GM12801 (cell line): ENCODE results near the gene PRKCA.

Source experiments
- TF ChIP-seq, protein P1 (sequence below): IDR thresholded peaks from one replicate; pipeline ENCODE4 v1.5.1; 2011; ENCODE audit warnings: control low read depth; ENCODE audit not compliant: insufficient read length; ENCODE audit errors: extremely low read depth

The PRKCA gene

DNA sequence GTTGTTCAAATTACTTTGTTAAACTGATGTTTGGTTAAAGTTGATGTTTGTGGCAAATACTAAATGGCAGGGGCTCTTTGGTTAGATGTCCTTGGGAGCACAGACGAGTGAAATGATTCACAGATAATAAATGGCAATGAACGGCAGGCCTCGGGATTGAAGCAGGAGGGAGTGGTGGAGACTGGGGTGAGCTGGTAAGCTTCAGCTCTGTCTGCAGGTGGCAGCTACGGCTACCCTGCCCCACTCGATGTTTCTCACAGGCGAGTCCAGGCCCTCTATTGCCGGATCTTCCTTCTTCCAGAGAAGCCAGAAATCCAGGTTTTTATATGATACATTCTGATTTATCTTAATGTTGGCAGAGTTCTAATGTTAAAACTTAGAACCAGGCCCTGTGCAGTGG, 387.8 kb downstream of the PRKCA start:
- TF ChIP-seq, protein P1, sequence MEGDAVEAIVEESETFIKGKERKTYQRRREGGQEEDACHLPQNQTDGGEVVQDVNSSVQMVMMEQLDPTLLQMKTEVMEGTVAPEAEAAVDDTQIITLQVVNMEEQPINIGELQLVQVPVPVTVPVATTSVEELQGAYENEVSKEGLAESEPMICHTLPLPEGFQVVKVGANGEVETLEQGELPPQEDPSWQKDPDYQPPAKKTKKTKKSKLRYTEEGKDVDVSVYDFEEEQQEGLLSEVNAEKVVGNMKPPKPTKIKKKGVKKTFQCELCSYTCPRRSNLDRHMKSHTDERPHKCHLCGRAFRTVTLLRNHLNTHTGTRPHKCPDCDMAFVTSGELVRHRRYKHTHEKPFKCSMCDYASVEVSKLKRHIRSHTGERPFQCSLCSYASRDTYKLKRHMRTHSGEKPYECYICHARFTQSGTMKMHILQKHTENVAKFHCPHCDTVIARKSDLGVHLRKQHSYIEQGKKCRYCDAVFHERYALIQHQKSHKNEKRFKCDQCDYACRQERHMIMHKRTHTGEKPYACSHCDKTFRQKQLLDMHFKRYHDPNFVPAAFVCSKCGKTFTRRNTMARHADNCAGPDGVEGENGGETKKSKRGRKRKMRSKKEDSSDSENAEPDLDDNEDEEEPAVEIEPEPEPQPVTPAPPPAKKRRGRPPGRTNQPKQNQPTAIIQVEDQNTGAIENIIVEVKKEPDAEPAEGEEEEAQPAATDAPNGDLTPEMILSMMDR = no peak

DNA sequence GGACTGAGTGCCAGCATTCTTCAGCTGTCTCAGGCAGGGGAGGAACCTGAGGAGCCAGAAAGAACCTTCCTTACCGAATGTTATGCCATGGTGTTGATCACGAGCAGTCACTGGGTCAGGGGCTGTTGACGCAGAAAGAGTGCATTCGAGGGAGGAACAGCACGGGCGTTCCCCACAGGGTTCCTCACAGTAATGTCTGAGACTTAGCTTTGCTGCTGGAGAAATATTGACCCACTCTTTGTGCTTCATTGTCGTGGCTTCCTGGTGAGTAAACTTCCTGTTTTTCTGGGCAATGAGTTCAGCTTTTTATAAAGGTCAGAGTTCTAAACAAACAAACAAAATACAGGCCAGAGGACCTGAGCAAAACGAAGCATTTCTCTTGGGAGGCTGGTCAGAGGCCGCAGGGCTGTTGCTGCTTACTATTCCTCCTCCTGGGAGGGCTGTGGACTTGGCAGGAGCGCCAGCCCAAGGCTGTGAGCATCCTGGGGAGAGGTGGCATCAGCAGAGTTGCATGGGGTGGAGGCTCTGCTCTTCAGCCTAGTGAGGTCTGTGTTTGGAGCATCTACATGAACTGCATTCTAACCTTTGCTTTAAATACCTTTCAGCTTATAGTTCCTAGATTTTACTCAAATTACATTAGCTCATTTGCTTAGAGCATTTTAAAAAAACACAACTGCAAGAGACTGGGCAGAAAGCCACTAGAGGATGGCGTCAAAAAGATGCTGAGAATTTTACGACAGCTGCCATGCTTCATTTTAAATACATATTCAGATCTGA, 389.4 kb downstream of the PRKCA start:
- TF ChIP-seq, protein P1 = no peak

DNA sequence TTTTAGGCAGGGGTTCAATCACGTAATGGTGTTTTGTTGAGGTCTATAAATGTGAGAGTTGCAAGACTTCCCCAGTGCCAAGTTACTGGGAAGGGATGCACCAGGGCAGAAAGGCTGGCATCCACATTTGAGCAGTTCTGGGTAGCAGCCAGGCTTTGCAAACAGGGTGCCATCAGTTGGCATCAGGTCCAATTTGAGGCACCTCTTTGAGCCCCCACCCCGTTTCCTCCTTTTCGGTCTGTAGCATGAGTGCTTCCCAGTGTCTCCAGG, 389.9 kb downstream of the PRKCA start:
- TF ChIP-seq, protein P1 = no peak

DNA sequence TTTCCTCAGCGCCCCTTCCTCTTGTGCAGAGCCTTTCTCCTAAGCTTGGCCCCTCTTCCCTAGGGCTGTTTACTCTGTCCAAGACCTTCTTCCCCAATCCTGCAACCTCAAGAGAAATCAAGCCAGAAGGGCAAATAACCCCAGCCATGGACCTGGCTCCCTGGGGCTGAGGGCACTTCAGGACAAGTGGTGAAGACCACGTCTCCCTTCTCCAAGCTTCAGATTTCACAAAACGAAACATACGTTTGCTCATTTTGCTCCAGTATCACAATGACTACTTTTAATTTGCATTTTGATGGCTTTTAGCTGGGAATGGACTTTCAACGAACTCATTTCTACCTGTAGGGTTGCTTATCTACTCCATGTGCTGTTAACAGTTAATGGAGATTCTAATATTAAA, 392.7 kb downstream of the PRKCA start:
- TF ChIP-seq, protein P1 = no peak

DNA sequence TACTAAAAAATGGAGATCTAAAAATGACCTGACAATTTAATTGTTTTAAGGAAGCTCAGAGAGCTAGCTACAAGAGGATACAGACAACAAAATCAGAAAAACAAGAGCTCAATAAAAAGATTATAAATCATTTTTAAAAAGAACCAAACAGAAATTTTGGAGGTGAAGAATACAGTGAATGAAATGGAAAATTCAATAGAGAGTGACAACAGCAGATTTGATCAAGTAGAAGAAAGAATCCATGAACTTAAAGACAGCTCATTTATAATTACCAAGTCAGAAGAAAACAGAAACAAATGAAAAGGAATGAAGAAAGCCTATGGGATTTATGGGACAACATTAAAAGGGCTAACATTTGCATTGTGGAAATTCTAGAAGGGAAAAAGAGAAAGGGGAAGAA, 395.9 kb downstream of the PRKCA start:
- TF ChIP-seq, protein P1 = no peak

DNA sequence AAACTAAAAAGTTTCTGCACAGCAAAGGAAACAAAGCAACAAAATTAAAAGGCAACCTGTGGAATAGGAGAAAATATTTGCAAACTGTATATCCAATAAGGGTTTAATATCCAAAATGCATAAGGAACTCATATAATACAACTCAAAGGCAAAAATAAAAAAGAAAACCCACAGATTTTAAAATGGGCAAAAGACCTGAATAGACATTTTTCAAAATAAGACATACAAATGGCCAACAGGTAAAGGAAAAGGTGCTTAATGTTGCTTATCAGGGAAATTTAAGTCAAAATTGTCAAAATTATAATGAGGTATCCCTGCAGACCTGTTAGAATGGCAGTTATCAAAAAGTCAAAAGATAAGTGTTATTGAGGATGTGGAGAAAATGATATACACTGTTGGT, 399.0 kb downstream of the PRKCA start:
- TF ChIP-seq, protein P1 = no peak

DNA sequence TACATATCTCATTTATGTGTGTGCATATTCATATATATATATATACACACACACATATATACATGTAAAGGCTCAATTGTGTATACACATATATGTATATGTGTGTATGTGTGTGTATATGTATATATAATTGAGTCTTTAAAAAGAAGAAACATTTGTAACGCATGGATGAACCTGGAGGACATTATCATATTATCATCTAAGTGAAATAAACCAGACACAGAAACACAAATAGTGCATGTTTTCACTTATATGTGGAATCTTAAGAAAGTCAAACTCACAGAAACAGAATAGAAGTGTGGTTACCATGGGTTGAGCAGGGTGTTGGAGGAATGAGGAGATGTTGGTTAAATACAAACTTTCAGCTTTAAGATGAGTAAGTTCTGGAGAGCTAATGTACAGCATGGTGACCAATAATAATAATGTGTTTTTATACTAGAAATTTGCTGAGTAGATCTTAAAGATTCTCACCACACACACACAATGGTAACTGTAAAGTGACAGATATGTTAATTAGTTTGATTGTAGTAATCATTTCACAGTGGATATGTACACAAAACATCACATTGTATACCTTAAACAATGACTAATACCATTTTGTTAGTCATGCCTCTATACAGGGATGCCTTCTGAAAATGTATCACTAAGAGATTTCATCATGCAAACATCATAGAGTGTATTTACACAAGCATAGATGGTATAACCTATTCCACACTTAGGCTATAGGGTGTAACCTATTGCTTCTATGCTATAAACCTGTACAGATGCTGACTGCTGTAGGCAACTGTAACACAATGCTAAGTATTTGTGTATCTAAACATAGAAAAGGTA, 399.9 kb downstream of the PRKCA start:
- TF ChIP-seq, protein P1 = no peak
